DOHH2 (cell line): ENCODE results near the gene SEC14L2.

Source experiments
- H3F3A ChIP-seq: fragments of 200-600 bp; sonication (generic), shearing (Covaris generic); 2 replicates; pipeline ENCODE4 v1.6.0; 2016; ENCODE audit warnings: antibody characterized with exemption, mild to moderate bottlenecking; ENCODE audit not compliant: control insufficient read depth, insufficient read depth
- H3K27ac ChIP-seq: fragments of 200-600 bp; sonication (generic); 2 replicates; pipeline ENCODE4 v1.5.1; 2014; ENCODE audit warnings: low read depth, mild to moderate bottlenecking, low read length, moderate library complexity
- H3K27me3 ChIP-seq: fragments of 200-600 bp; sonication (generic); 2 replicates; pipeline ENCODE4 v1.6.1; 2014; ENCODE audit warnings: mild to moderate bottlenecking, low read length, mixed read lengths; ENCODE audit not compliant: control insufficient read depth
- H3K36me3 ChIP-seq: fragments of 200-600 bp; sonication (generic); 2 replicates; pipeline ENCODE4 v1.6.1; 2014; ENCODE audit warnings: mild to moderate bottlenecking, low read length, moderate library complexity, mixed read lengths; ENCODE audit not compliant: control insufficient read depth
- H3K4me1 ChIP-seq: fragments of 200-600 bp; sonication (generic); 2 replicates; pipeline ENCODE4 v1.6.1; 2014; ENCODE audit warnings: mild to moderate bottlenecking, low read length, mixed read lengths; ENCODE audit not compliant: control insufficient read depth
- H3K4me2 ChIP-seq: fragments of 200-600 bp; sonication (generic); 2 replicates; pipeline ENCODE4 v1.6.0; 2014; ENCODE audit warnings: mild to moderate bottlenecking, low read length, moderate library complexity
- H3K4me3 ChIP-seq: fragments of 200-600 bp; sonication (generic); 2 replicates; pipeline ENCODE4 v1.5.1; 2014; ENCODE audit warnings: mild to moderate bottlenecking, low read length, mixed read lengths
- H3K79me2 ChIP-seq: fragments of 200-600 bp; sonication (generic); 2 replicates; pipeline ENCODE4 v1.6.1; 2014; ENCODE audit warnings: mild to moderate bottlenecking, low read length, mixed read lengths; ENCODE audit not compliant: control insufficient read depth
- H3K9me2 ChIP-seq: fragments of 200-600 bp; sonication (generic); replicated peaks from 2 replicates; pipeline ENCODE4 v1.6.1; 2014; ENCODE audit warnings: mild to moderate bottlenecking, low read length, mixed read lengths; ENCODE audit not compliant: control insufficient read depth
- H3K9me3 ChIP-seq: fragments of 200-600 bp; sonication (generic); 2 replicates; pipeline ENCODE4 v1.6.1; 2014; ENCODE audit warnings: antibody characterized with exemption, low read length, mixed read lengths; ENCODE audit not compliant: control insufficient read depth, insufficient read depth
- H4K20me1 ChIP-seq: fragments of 200-600 bp; sonication (generic); 2 replicates; pipeline ENCODE4 v1.6.0; 2014; ENCODE audit warnings: low read depth, mild to moderate bottlenecking, antibody characterized with exemption, low read length, moderate library complexity; ENCODE audit not compliant: control insufficient read depth, insufficient read depth
- EZH2phosphoT487 ChIP-seq: fragments of 200-600 bp; sonication (generic); IDR thresholded peaks from 2 replicates; pipeline ENCODE4 v1.6.1; 2017; ENCODE audit warnings: borderline replicate concordance, mild to moderate bottlenecking, antibody characterized with exemption, low read length, moderate library complexity, mixed read lengths
- TF ChIP-seq, protein P1 (sequence below): fragments of 200-600 bp; sonication (generic); IDR thresholded peaks from one replicate; pipeline ENCODE4 v1.5.1; 2014; ENCODE audit warnings: antibody characterized with exemption, mild to moderate bottlenecking, low read depth, low read length; ENCODE audit not compliant: poor library complexity, severe bottlenecking

Gene SEC14L2

DNA sequence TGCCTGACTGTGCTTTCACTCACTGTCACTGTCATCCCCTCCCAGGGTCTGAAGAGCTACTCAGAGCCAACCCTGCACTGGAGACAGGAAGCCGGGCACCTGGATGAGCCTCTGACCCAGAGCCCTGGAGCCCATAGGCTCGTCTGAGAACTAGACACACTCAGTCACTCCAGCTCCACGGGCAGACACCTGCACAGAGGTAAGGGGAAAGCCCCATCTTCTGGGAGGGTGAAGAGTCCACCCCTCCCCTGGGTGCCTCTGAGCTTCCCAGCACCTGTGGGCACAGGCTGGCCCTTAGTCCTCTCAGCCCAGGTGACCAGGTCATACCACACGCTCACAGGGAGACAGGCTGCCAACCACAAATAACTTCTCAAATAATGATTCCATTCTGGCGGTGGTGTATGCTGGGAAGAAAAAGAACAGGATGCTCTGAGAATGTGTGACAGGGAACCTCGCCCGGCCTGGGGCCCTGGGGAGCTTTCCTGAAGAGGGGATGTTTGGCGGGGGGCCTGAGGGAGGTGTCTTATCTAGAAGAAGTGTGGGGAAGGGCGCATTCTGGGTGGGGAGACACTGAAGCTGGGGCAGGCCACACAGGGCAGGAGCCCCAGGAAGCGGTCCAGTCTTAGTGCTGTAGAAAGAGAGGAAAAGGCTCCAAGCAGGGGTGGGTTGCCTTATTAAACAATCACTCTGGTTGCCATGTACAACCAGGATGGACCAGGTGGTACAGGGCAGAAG lies 34.7 kb upstream of the SEC14L2 start:
- no peaks in the 10 kb centered on the region for H3F3A ChIP-seq
- no peak overlapping the region for H3K4me3 ChIP-seq
- H3K9me3 ChIP-seq, result no peaks in the 10 kb centered on the region
- TF ChIP-seq, protein P1, sequence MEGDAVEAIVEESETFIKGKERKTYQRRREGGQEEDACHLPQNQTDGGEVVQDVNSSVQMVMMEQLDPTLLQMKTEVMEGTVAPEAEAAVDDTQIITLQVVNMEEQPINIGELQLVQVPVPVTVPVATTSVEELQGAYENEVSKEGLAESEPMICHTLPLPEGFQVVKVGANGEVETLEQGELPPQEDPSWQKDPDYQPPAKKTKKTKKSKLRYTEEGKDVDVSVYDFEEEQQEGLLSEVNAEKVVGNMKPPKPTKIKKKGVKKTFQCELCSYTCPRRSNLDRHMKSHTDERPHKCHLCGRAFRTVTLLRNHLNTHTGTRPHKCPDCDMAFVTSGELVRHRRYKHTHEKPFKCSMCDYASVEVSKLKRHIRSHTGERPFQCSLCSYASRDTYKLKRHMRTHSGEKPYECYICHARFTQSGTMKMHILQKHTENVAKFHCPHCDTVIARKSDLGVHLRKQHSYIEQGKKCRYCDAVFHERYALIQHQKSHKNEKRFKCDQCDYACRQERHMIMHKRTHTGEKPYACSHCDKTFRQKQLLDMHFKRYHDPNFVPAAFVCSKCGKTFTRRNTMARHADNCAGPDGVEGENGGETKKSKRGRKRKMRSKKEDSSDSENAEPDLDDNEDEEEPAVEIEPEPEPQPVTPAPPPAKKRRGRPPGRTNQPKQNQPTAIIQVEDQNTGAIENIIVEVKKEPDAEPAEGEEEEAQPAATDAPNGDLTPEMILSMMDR, result no peak
- TF ChIP-seq EZH2phosphoT487, result no peak
- H4K20me1 ChIP-seq, result no peaks in the 10 kb centered on the region
- H3K27me3 ChIP-seq, result no peaks in the 10 kb centered on the region
- peaks cover 4% of the 10 kb centered on the region for H3K4me1 ChIP-seq
- no peaks in the 10 kb centered on the region for H3K9me2 ChIP-seq
- H3K27ac ChIP-seq, result no peak overlapping the region
- H3K4me2 ChIP-seq, result no peak overlapping the region
- no peaks in the 10 kb centered on the region for H3K36me3 ChIP-seq
- H3K79me2 ChIP-seq, result no peaks in the 10 kb centered on the region

DNA sequence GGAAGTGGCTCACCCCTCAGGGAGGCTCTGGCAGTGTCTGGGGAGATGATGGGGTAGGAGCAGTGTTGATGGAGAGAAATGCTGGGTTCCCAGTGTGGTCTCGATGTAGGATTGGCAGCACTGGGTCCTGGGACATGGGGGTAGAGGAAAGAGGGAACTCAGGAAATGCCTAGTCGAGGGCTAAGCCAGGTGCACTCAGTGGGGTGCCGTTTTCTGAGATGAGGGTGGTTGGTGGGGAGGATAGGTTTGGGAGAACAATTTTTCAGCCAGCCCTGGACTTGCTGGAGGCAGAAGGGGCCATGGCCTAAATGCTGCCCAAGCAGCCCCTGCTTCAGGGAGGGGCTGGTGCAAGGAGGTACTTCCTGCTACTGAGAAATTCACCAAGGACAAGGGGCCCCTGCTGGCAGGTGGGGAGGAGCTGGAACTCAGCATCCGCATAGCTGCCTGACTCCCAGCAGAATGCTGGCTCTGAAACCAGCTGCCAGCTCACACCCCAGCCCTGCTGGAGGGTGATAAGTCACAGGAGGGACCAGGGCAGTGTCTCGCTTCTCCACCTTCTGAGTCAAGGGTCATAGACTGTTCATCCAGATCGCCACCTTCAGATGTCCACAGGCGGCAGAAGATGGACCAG lies 34.1 kb upstream of the SEC14L2 start:
- Histone ChIP-seq H3K4me3 (no peak overlapping the region), H3K79me2 (no peaks in the 10 kb centered on the region), H3F3A (no peaks in the 10 kb centered on the region), H3K4me2 (no peak overlapping the region), H3K4me1 (no peaks in the 10 kb centered on the region), H3K9me2 (no peaks in the 10 kb centered on the region), H3K27ac (no peak overlapping the region), H3K9me3 (no peaks in the 10 kb centered on the region), H3K36me3 (no peaks in the 10 kb centered on the region), H4K20me1 (no peaks in the 10 kb centered on the region), H3K27me3 (no peaks in the 10 kb centered on the region)
- TF ChIP-seq, protein P1, result no peak
- no peak for TF ChIP-seq EZH2phosphoT487

DNA sequence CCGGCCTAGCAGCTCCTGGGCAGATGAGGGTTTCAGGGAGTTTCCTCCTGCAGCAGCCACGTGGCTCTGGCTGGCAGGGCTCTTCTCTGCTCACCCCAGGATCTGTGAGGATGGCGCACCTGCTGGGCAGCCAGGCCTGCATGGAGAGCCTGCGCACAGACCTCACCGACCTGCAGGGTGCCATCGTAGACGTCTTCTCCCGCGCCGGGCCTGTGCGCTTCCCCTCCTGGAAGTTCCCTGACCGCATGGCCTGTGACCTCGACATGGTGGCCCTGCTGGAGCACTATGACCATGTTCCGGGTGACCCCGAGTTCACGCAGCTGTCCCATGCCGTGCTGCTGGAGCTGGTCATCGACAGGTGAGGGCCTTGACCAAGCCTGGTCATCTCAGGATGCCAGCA lies 30.9 kb upstream of the SEC14L2 start:
- Histone ChIP-seq H3K4me1 (no peaks in the 10 kb centered on the region), H3K79me2 (no peaks in the 10 kb centered on the region), H3K9me3 (no peaks in the 10 kb centered on the region), H3F3A (no peaks in the 10 kb centered on the region), H3K4me2 (no peak overlapping the region), H4K20me1 (no peaks in the 10 kb centered on the region), H3K9me2 (no peaks in the 10 kb centered on the region), H3K27ac (no peak overlapping the region), H3K36me3 (no peaks in the 10 kb centered on the region), H3K27me3 (no peaks in the 10 kb centered on the region), H3K4me3 (no peak overlapping the region)
- no peak for TF ChIP-seq EZH2phosphoT487
- TF ChIP-seq, protein P1, result no peak
